Stimulated activated effector memory CD8-positive, alpha-beta T cell treated with anti-CD3 and anti-CD28 coated beads, Interleukin-12 subunit alpha, Interleukin-12 subunit beta, amount 100 ng/mL, for 72 hours (primary cell): Measurements from ENCODE around the gene SUGCT.

Experiments
- ATAC-seq: fragments of 150-1000 bp; cut with Tn5 transposase; 2 replicates; pipeline ENCODE4 v1.10.0; 2021
- DNase-seq, 2 donors: peaks; one replicate each; pipeline ENCODE4 v3.0.0; 2021 to 2022; ENCODE audit warnings: low spot score in 2 of 2
- H3K27ac Mint-ChIP-seq: one replicate; pipeline ENCODE4 v1.8.0; 2022; ENCODE audit warnings: mild to moderate bottlenecking, mixed read lengths
- H3K36me3 Mint-ChIP-seq: one replicate; pipeline ENCODE4 v1.8.0; 2022; ENCODE audit warnings: mild to moderate bottlenecking, mixed read lengths
- H3K4me1 Mint-ChIP-seq: one replicate; pipeline ENCODE4 v1.8.0; 2022; ENCODE audit warnings: mixed read lengths
- H3K4me3 Mint-ChIP-seq: one replicate; pipeline ENCODE4 v1.8.0; 2022; ENCODE audit warnings: mild to moderate bottlenecking, mixed read lengths
- H3K9me3 Mint-ChIP-seq: one replicate; pipeline ENCODE4 v1.8.0; 2022; ENCODE audit warnings: mixed read lengths

SUGCT gene

DNA sequence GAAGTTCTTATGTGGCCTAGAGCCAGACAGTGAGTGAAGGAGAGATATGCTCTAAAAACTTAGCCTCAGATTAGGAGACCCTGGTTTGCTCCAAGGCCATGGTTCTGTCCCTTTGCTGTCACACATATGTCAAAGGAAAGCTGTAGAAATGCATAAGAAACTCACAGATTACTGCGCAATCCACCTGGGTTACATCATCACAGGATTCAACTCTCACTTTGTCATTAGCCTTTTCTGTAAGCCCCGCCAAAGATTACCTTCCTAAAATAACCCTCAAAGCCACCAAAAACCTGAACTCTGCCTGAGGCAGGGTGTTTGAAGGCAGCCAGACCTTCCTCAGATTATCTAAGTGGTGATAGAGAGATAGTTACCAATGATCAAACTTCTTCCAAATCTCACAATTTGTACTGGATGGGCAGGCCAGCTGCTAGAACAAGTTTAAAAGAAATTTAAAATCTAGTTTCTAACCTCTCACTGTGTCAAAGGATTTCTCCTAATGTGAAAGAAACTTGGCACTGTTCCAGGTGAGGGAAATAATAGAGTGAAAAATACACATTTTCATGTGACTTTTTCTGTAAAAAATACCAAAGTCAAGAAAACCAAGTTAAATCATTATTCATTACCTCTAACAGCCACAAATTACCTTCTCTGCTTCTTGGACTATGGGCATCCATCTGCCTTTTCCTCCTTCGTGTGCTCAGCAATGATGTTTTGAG is 567.2 kb downstream of the SUGCT start:
- Mint-ChIP-seq H3K9me3 (peaks cover 9% of the 10 kb centered on the region), H3K27ac (no peak overlapping the region), H3K36me3 (no peaks in the 10 kb centered on the region), H3K4me1 (no peaks in the 10 kb centered on the region), H3K4me3 (no peak overlapping the region)
- no peak for ATAC-seq
- no peak for DNase-seq

DNA sequence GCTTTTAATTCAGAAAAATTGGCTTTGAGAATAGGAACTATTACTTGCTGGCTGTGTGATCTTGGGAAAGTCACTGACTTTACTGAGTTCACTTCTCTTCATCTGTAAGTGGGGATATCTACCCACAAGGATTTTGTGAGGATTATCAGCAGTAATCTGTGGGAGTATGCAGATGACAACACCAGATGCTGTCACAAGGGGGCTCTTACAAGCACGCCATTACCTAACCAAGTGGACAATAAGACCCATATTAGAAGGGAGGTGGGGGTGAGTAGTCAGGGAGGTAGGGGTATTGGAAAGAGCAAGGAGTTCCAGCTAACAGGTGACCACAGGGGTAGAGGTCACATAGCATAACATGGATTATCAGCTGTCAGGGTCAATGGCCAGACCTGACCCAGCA is 569.4 kb downstream of the SUGCT start:
- H3K36me3 Mint-ChIP-seq: no peaks in the 10 kb centered on the region
- no peak for ATAC-seq
- no peak for DNase-seq
- no peak overlapping the region for H3K4me3 Mint-ChIP-seq
- no peak overlapping the region for H3K27ac Mint-ChIP-seq
- no peaks in the 10 kb centered on the region for H3K4me1 Mint-ChIP-seq
- peaks cover 5% of the 10 kb centered on the region for H3K9me3 Mint-ChIP-seq

DNA sequence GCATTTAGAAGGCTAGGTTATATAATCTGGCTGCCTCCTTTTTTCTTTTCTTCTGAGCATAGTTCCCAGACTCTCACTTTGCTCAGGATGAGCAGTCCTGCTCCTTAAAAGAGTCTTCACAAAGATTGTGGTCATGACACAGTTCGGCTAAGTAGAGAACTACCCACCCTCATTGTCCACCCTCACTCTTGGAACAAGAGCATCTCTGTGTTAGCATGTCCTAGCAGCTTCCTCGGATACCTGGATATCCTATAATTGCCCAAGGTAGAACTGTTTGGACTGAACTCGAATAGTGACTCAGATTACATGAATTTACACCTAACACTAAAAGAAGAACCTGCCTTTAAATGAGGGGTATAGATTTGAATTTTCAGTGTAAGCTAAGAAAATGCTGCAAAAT is 572.0 kb downstream of the SUGCT start:
- no peak for DNase-seq
- ATAC-seq: no peak
- H3K36me3 Mint-ChIP-seq: no peaks in the 10 kb centered on the region
- H3K4me3 Mint-ChIP-seq: no peak overlapping the region
- no peaks in the 10 kb centered on the region for H3K4me1 Mint-ChIP-seq
- H3K27ac Mint-ChIP-seq: no peak overlapping the region
- H3K9me3 Mint-ChIP-seq: peaks cover 5% of the 10 kb centered on the region

DNA sequence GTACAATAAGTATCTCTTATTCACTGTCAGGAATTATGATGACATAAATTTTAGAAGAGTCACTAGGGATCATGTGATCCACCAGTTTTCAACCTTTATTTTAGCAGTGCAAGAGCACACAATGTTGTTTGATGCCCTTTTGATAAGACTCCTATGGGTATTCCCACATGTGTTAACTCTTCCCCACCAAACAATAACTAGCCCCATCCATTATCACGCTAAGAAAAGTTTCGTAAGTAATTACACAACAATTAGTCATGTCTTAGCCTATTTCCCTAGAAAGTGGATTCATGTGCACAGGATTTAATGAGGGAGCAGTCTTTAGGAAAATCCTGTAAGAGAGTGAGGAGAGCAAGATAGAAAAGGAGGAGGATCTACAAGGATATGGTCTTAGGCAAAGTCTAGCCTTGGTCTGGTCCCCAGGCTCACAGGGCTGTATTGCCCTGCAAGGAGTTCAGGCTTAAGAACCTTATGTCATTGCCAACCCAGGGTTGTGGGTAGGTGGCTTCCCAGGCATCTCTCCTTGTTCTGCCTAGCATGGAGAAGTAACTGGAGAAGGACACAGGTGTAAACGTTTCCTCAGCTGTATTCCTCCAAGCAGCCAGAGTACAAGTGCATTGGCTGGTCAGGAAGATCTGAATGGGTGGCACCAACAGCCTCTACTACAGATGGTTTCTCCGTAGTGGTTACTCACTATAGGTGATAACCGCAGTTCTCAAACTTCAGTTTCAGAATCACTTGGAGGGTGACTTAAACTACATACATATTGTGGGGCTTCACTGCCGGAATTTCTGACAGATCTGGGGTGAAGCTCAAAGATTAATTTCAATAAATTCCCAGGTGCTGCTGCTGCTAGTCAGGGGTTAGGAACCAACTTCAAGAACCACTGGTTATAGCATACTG is 574.5 kb downstream of the SUGCT start:
- Mint-ChIP-seq H3K4me3 (no peak overlapping the region), H3K9me3 (peaks cover 5% of the 10 kb centered on the region), H3K4me1 (no peaks in the 10 kb centered on the region), H3K36me3 (no peaks in the 10 kb centered on the region), H3K27ac (no peak overlapping the region)
- ATAC-seq (peak; percentile 73), DNase-seq (no peak)

DNA sequence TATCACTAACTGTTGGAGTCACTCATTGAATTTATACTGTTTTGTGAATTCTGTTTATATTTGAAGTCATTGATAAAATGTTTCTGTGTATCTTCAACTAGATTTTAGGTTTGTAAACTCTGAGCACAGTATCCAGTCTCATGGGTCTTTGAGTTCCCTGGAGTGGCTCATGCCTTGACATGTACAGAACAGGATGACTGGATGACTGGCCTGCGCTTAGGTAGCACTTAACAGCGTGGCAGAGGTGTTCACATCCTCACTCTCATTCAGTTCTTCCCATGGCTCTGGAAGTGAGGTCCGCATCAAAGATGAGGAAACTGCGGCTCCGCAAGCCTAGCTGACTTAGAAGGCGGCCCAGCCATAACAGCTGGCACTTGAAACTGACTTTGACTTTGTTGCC is 576.9 kb downstream of the SUGCT start:
- Mint-ChIP-seq H3K4me1 (no peaks in the 10 kb centered on the region), H3K36me3 (no peaks in the 10 kb centered on the region)

DNA sequence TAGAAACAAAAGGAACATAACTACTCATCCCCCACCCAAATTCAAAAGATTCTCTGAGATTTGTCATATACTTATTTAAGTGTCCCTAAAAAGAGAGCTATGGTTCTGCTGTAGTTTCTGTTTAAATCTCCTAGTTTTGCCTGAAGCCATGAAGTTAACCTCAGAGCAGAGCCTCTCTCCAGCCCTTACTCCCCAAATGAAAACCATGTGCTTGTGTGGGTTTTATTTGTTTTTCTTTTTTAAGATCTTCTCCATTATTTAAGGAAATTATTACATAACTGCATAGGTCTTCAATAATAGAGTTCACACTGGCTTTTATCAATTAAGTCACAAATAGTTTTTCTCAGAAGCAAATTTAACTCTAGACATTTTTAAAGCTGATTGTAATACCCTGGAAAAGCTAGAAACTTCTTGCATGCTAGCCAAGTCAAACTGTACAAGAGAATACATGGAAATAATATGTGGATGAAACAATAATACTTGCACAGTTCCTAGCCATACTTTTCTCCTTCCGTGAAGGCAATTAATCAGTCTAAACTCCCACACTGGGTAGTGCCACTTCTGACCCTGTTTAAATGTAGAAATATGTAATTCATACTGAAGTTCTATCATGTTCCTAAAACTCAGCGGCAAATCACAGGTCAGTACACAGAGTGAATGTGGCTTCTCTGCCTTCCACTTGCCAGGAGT is 579.7 kb downstream of the SUGCT start:
- Mint-ChIP-seq H3K9me3 (peaks cover 10% of the 10 kb centered on the region), H3K27ac (no peak overlapping the region), H3K36me3 (no peaks in the 10 kb centered on the region), H3K4me1 (no peaks in the 10 kb centered on the region), H3K4me3 (no peak overlapping the region)
- no peak for DNase-seq
- no peak for ATAC-seq

More for the DNA sequence above, 576.9 kb downstream of the SUGCT start:
- DNase-seq (no peak), ATAC-seq (no peak)
- peaks cover 8% of the 10 kb centered on the region for H3K9me3 Mint-ChIP-seq
- H3K4me3 Mint-ChIP-seq: no peak overlapping the region
- H3K27ac Mint-ChIP-seq: no peak overlapping the region

DNA sequence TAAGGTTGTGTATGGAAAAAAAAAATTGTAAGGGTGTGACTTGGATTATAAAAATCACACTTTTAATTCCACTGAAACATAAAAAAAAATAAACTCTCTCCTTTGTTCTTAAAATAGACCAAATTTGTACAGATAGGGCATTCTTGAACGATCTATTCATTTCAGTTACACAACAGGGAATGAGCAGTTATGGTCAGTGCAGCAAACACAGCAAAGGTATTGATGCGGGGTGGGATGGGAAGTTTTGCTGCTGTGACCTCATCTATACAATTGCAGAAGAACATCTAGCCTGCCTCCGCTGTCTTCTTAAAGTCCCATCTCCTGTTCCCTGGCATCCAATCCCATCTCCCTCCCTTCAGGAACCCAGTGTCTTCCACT is 580.2 kb downstream of the SUGCT start:
- H3K4me1 Mint-ChIP-seq: no peaks in the 10 kb centered on the region
- no peaks in the 10 kb centered on the region for H3K36me3 Mint-ChIP-seq
- DNase-seq: no peak
- H3K4me3 Mint-ChIP-seq: no peak overlapping the region
- ATAC-seq: no peak
- no peak overlapping the region for H3K27ac Mint-ChIP-seq
- H3K9me3 Mint-ChIP-seq: peaks cover 10% of the 10 kb centered on the region

DNA sequence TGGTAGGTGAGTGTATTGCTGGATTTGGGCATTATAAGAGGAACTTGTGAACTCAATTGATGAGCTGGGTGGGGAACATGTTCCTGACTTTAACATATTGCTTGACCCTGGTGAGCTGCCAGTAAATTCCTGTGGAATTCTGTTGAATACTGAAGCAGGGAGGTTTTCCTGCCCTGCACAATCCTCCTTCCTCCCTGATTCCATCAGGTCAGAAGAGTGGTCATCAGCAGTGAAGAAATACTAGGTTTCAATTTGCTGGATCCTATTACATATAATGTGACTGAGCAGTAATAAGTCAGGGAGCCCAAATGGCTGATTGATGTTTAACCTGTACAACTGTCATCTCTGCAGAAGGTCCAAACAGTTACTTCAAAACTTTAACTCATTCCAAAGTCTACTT is 581.2 kb downstream of the SUGCT start:
- ATAC-seq: no peak
- H3K27ac Mint-ChIP-seq: no peak overlapping the region
- H3K36me3 Mint-ChIP-seq: no peaks in the 10 kb centered on the region
- no peak for DNase-seq
- no peaks in the 10 kb centered on the region for H3K4me1 Mint-ChIP-seq
- peaks cover 10% of the 10 kb centered on the region for H3K9me3 Mint-ChIP-seq
- H3K4me3 Mint-ChIP-seq: no peak overlapping the region

DNA sequence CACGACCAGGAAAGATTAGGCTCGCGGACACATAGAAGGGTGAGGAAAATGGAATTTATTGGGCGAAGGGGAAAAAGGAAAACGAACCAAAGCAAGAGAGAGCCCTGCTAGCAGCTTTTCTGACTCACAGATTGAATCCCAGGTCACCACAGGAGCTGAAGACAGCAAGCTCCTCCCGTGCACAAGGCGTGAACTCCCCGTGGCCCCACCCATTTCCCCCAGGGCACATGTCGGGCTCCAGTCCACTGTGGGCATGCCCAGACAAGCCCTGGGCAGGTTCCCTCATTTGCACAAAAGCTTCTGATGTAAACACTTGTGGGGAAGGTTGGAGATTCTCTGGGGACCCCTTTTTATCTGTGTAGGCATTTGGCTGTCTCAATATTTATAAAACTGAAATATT is 582.4 kb downstream of the SUGCT start:
- peaks cover 10% of the 10 kb centered on the region for H3K9me3 Mint-ChIP-seq
- DNase-seq: no peak
- no peaks in the 10 kb centered on the region for H3K36me3 Mint-ChIP-seq
- no peak overlapping the region for H3K27ac Mint-ChIP-seq
- no peaks in the 10 kb centered on the region for H3K4me1 Mint-ChIP-seq
- no peak overlapping the region for H3K4me3 Mint-ChIP-seq
- no peak for ATAC-seq

DNA sequence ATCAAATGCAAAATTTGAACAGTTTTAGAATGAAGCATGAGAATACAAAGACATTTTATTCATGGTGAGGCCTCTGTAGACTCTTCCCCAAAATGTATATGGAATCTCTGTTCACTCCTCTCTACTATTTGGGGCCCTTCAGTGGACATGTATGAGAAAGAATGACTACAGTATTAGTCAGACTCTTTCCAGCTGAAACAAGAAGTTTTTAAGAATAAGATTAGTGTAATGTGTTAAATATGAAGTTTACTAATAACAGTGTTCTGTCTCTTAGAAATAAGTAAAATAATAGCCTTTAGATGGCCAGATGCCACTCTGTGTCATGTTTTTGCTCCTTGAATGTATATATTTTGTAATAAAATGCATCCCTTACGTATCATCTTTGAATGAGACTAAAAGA is 585.6 kb downstream of the SUGCT start:
- Mint-ChIP-seq H3K36me3 (no peaks in the 10 kb centered on the region), H3K9me3 (peaks cover 17% of the 10 kb centered on the region), H3K4me3 (no peak overlapping the region), H3K27ac (no peak overlapping the region), H3K4me1 (no peaks in the 10 kb centered on the region)
- ATAC-seq (no peak), DNase-seq (no peak)

DNA sequence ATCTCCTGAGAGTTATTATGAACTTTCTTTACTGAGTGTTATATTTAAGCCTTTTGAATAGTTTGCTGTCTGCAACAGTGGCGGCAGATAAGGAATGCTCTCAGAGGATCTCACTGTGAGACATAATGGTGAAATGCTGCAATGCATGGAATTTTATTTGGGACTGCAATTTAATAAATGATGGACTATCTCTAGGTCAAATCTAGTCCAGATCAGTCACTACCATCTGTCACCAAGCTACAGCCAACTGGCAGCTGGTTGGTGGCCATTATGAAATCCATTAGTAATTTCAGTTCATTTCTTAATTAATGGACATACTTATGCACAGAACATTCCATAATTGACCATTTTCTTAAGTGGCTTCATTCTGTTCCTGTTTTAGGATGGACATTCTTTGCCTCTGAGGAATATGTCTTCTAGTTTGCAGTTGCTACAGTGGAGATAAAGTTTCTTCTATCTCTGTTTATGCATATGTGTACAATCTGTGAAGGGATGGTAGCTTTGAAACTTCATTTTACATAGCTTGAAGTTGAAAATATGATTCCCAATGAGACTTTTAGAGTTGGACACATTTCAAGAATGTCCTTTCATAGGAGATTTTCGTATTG is 586.6 kb downstream of the SUGCT start:
- DNase-seq (no peak), ATAC-seq (no peak)
- H3K9me3 Mint-ChIP-seq: peaks cover 13% of the 10 kb centered on the region
- no peak overlapping the region for H3K4me3 Mint-ChIP-seq
- no peak overlapping the region for H3K27ac Mint-ChIP-seq
- H3K36me3 Mint-ChIP-seq: no peaks in the 10 kb centered on the region
- H3K4me1 Mint-ChIP-seq: no peaks in the 10 kb centered on the region

DNA sequence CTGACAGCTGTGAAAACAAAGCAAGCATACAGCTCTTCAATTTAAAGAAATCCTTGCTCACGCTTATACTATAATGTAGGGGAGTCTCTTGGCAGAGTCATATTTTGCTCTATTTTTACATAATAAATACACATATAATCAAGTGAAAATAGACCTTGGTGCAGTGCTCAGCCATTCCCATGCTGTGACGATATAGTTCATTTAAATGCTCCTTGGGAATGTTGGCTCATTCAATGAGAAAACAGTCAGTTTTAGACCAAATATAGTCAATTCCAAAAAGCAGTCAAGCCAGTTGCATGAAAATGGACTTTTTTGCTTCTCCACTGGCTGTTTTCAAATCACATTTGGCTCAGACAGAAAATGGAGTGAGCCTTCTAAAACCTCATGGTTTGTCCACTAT is 587.4 kb downstream of the SUGCT start:
- H3K4me3 Mint-ChIP-seq: no peak overlapping the region
- no peak for DNase-seq
- no peaks in the 10 kb centered on the region for H3K4me1 Mint-ChIP-seq
- ATAC-seq: no peak
- no peak overlapping the region for H3K27ac Mint-ChIP-seq
- peaks cover 16% of the 10 kb centered on the region for H3K9me3 Mint-ChIP-seq
- H3K36me3 Mint-ChIP-seq: no peaks in the 10 kb centered on the region

DNA sequence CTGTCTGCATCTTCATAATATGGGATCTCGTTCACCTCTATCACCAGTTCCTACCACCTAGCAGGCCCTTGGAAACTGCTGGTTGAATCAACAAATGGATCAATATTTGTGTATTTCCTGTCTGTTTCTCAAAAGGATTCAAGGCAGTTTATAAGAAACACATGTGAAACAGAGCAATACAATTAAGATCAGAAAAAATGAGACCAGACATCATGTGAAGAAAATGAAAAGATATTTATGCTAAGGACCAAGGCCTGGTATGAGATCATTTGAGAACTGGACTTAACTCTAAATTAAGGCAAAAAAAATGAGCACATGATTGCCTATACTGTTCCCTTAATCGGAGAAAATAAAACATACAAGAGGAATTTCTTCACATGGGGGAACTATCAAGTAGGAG is 589.0 kb downstream of the SUGCT start:
- DNase-seq: no peak
- ATAC-seq: no peak
- Mint-ChIP-seq H3K4me3 (no peak overlapping the region), H3K36me3 (no peaks in the 10 kb centered on the region), H3K9me3 (peaks cover 16% of the 10 kb centered on the region), H3K27ac (no peak overlapping the region), H3K4me1 (no peaks in the 10 kb centered on the region)

DNA sequence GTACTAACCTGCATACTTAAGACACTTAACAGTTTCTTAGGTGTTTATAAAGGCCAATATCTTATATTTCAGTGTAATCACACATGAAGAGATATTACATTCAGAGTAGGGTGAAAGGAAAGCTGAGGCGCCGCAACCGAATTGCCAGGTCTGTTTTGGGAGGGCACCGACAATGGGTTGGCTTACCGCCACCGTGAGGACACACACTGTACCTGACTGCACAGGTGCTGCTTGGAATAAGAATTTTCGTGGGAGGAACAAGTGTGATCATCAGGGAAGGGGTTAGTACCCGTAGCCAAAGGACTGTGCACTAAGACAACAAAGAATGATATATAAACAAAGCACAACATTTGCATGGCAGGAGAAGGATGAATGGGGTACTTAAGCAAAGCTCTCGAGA is 591.8 kb downstream of the SUGCT start:
- H3K4me3 Mint-ChIP-seq: no peak overlapping the region
- DNase-seq (no peak), ATAC-seq (no peak)
- H3K9me3 Mint-ChIP-seq: peaks cover 21% of the 10 kb centered on the region
- no peaks in the 10 kb centered on the region for H3K36me3 Mint-ChIP-seq
- H3K4me1 Mint-ChIP-seq: no peaks in the 10 kb centered on the region
- no peak overlapping the region for H3K27ac Mint-ChIP-seq

DNA sequence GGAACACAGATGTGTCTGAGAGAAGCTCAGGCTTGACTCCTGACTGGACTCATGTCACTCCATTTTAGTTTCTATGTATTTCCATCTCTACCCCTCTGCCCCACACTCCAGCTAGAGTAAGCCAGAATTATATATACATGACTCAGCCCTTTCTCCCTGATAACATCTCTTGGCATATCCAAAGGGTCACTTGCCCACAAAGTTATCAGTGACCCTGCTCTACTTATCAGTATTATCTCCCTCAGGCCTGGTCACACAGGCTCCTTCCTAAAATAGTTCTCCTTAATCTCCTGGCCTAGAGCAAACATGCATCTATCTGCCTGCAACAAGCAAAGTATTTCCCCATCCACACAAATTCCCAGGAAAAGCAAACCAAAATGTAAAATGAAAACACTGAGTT is 598.3 kb downstream of the SUGCT start:
- H3K9me3 Mint-ChIP-seq: peaks cover 17% of the 10 kb centered on the region
- no peak overlapping the region for H3K4me3 Mint-ChIP-seq
- H3K36me3 Mint-ChIP-seq: no peaks in the 10 kb centered on the region
- H3K4me1 Mint-ChIP-seq: no peaks in the 10 kb centered on the region
- no peak overlapping the region for H3K27ac Mint-ChIP-seq
- ATAC-seq (no peak), DNase-seq (no peak)
